Occipital lobe (tissue), 2 donors: ENCODE results near the gene TUBA4B. TPM values are rescaled to one million over a fixed set of nuclear protein-coding genes. Genes with fewer than 3 reads are reported as not detected.
A peak's percentile ranks its signal among the peaks of the same experiment; 100 is the strongest.

Source experiments
- DNase-seq: peaks from one replicate; lab custom pipeline; 2025; lab: John Stamatoyannopoulos, UW
- total RNA-seq: library from RNA; depleted of rRNA; stranded (reverse); fragments of >200 nt; gene quantifications from one replicate; pipeline ENCODE4 v1.2.3, GENCODE V29; 2014

The TUBA4B gene
- total RNA-seq: not detected

DNA sequence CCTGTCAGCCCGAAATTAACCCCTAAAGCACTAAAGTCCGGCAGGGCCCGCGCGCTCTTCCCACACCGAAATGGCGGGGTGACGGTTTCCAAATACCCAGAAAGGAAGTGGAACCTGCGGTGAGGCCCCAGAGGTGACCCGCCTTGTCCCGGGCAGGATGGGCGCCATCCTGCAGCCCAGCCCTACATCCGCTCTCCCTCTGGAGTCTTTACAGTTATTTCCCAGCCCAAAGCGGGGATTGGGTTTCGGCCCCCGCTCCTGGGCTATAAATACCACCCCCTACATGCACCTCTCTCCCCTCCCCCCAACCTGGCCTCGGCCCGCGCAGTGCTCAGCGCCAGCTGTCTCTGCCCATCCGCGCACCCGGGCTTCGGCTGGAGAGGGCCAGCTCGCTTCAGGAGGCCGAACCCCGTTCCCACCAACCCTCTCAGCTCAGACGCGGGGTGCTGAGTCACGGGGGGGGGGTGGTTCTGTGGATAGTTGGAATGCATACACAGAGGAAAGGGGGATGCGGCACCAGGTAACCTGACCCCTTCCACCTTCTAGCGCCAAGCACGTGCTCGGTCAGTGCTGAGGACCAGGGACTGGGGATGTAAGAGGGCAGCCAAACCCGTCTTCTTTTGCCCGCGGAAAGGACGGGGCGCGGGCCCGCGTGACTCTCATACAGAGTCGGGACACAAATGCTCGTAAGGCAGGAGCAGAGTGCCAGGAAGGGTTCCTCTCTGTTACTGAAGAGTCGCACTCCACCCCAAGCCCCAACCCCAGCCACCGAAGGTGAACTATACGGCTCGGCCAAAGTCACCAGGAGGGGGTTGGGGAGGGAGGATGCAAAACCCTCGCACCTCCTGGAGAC, at the start of gene TUBA4B:
TUBA4B (plus strand) TSS at position 344 of the 853 bp plus-strand sequence; CDS start at position 509, 165 bp downstream.
- no peak for DNase-seq

GRCh38 chr2:219204425-219205164, 48.4 kb upstream of the TUBA4B start:
- no peak for DNase-seq

DNA sequence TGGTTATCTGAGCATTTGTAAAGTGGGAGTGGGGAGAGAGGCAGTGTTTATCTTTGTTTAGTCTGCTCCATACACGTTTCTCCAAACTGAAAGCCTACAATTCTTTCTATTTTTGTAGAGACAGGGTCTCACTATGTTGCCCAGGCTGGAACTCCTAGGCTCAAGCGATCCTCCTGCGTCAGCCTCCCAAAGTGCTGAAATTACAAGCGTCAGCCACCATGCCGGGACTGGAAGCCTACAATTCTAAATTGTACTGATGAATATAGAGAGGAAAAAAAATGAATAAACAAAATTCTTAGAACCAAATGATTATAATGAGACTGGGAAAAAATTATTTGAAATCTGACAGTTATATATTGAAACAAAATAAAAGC, 47.9 kb upstream of the TUBA4B start:
- DNase-seq: no peak

DNA sequence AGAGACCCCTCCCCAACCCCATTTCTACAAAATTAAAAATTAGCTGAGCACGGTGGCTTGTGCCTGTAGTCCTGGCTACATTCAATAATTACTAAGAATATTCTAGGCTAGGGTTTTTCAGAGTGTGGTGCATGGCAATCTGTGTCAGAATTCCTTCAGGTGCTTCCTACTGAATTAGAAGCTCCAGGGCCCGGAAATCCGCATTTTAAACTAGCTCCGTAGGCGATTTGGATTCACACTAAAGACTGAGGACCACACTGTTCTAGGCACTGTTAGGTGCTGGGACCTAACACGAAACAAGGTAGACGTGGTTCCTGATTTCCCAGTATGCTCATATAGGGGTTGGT, 47.1 kb upstream of the TUBA4B start:
- no peak for DNase-seq

DNA sequence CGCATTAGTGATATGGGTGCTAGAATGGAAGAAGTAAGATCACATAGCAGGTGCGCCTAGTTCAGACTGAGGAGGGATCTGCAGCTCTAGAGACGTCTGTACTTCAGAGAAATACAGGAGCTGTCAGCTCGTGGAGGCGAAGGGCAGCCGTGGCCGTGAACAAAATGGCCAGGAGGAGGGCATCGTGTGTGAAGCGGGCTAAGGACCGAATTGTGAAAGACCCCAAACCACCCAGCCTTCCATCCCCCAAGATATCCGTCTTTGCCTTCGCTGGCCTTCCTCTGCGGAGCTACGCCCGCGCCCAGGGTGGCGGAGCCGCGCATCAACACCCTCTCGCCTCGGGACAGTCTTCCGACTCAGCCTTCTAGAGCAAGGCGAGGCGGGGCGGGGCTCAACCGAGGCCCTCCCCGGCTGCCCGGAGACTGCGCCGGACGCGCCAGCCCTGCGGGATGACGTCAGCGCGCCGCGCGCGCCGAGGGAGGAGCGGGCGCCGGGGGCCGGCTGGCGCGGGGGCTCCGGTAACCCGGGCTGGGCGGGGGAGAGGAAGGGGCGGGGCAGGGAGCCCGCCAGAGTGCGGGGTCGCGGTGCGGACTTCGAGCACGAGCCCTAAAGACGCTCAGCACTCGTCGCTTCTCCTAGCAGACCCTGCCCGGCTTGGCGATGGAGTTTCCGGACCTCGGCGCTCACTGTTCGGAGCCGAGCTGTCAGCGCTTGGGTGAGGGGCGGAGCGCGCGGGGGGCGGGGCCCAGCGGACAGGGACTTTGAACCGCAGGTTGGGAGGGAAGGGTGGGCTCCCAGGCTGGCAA, 46.5 kb upstream of the TUBA4B start, which contains the start of gene ZFAND2B:
ZFAND2B (plus strand) TSS at position 455 of the 806 bp plus-strand sequence; CDS start at position 661, 206 bp downstream.
- peak; percentile 91 for DNase-seq

GRCh38 chr2:219207134-219207883, 45.7 kb upstream of the TUBA4B start:
- DNase-seq: no peak

- DNase-seq: no peak
Measured at GRCh38 chr2:219207884-219208740, 44.9 kb upstream of the TUBA4B start.

- no peak for DNase-seq
Measured at GRCh38 chr2:219209236-219210195, 43.5 kb upstream of the TUBA4B start.

- DNase-seq: no peak
Measured at GRCh38 chr2:219210196-219210885, 42.7 kb upstream of the TUBA4B start.

GRCh38 chr2:219210886-219211362, 42.1 kb upstream of the TUBA4B start:
- DNase-seq: no peak

DNA sequence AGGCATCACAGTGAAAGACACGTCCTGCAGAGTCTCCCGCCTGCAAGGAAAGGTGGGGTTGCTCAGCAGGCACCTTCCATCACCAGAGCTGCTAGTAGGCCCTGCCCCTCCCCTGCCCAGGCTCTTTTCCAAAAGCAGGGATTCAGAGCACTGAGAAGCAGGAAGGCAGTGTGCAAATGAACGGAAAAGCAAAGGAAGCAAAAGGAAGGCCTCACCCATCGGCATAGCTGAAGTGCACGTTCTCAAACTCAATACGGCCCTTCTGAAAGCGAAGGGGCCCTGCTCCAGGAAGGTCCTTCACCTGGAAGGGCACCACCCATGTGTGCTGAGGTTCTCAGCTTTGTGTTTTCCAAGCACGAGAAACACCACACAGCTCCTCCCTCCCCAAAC, 40.0 kb upstream of the TUBA4B start:
- DNase-seq: no peak

- no peak for DNase-seq
Measured at GRCh38 chr2:219213486-219214071, 39.5 kb upstream of the TUBA4B start.

GRCh38 chr2:219214141-219214540, 38.9 kb upstream of the TUBA4B start:
- no peak for DNase-seq

- no peak for DNase-seq
Measured at GRCh38 chr2:219214786-219215185, 38.3 kb upstream of the TUBA4B start.

- DNase-seq: no peak
Measured at GRCh38 chr2:219215871-219216534, 37.0 kb upstream of the TUBA4B start.

GRCh38 chr2:219216535-219216915, 36.5 kb upstream of the TUBA4B start:
- DNase-seq: no peak

- DNase-seq: peak; percentile 77
Measured at GRCh38 chr2:219218217-219218731, 34.8 kb upstream of the TUBA4B start.
